ENCODE results near the gene TSC22D4.
A peak's percentile ranks its signal among the peaks of the same experiment; 100 is the strongest.
"Not testable (repeated sequence)": the region's sequence is repeated elsewhere in the genome, so short reads cannot be mapped to it uniquely, and the experiment has no call there.

Gene TSC22D4

GRCh38 chr7:100472854-100473499, 6.0 kb downstream of the TSC22D4 start:
- no peak for DNase-seq (ENCODE audit: low read depth in 2 of 2)

GRCh38 chr7:100472121-100472851, 6.7 kb downstream of the TSC22D4 start:
- no peak for DNase-seq (ENCODE audit: low read depth in 2 of 2)

- DNase-seq (ENCODE audit: low read depth in 2 of 2), result no peak
Observed at GRCh38 chr7:100471021-100471420, 8.0 kb downstream of the TSC22D4 start.

GRCh38 chr7:100469227-100470044, 9.6 kb downstream of the TSC22D4 start:
- DNase-seq (ENCODE audit: low read depth in 2 of 2), result peak; percentile 65 to 70

- DNase-seq (ENCODE audit: low read depth in 2 of 2), result no peak
Observed at GRCh38 chr7:100467638-100468373, 11.2 kb downstream of the TSC22D4 start.

- DNase-seq (ENCODE audit: low read depth in 2 of 2), result no peak
Observed at GRCh38 chr7:100466653-100467605, 12.1 kb downstream of the TSC22D4 start.

- DNase-seq (ENCODE audit: low read depth in 2 of 2), result no peak
Observed at GRCh38 chr7:100465702-100466311, 13.2 kb downstream of the TSC22D4 start.

- DNase-seq (ENCODE audit: low read depth in 2 of 2), result no peak
Observed at GRCh38 chr7:100465299-100465698, 13.7 kb downstream of the TSC22D4 start.

GRCh38 chr7:100464791-100465190, 14.2 kb downstream of the TSC22D4 start:
- no peak for DNase-seq (ENCODE audit: low read depth in 2 of 2)

- no peak for DNase-seq (ENCODE audit: low read depth in 2 of 2)
Observed at GRCh38 chr7:100464210-100464660, 14.8 kb downstream of the TSC22D4 start, which contains the start of gene SPACDR. TSS of gene SPACDR (minus strand) at chr7:100464260. CDS start at chr7:100464025, 235 bp downstream.

GRCh38 chr7:100457033-100457432, 22.0 kb downstream of the TSC22D4 start:
- no peak for DNase-seq (ENCODE audit: low read depth in 2 of 2)

- no peak for DNase-seq (ENCODE audit: low read depth in 2 of 2)
Observed at GRCh38 chr7:100456562-100456961, 22.5 kb downstream of the TSC22D4 start.

- no peak for DNase-seq (ENCODE audit: low read depth in 2 of 2)
Observed at GRCh38 chr7:100455206-100455605, 23.8 kb downstream of the TSC22D4 start.

GRCh38 chr7:100453854-100454253, 25.2 kb downstream of the TSC22D4 start:
- DNase-seq (ENCODE audit: low read depth in 2 of 2), result not testable (repeated sequence)

GRCh38 chr7:100452513-100452912, 26.5 kb downstream of the TSC22D4 start:
- no peak for DNase-seq (ENCODE audit: low read depth in 2 of 2)

- no peak for DNase-seq (ENCODE audit: low read depth in 2 of 2)
Observed at GRCh38 chr7:100449190-100449795, 29.7 kb downstream of the TSC22D4 start.

GRCh38 chr7:100447363-100447762, 31.7 kb downstream of the TSC22D4 start:
- not testable (repeated sequence) for DNase-seq (ENCODE audit: low read depth in 2 of 2)

- no peak for DNase-seq (ENCODE audit: low read depth in 2 of 2)
Observed at GRCh38 chr7:100446040-100446439, 33.0 kb downstream of the TSC22D4 start.
